ENCODE measurements around the gene PKHD1. TPM values are rescaled to one million over a fixed set of nuclear protein-coding genes. Genes with fewer than 3 reads are reported as not detected.

PKHD1 gene
- total RNA-seq, 1 donor from 2014 or later: not detected

GRCh38 chr6:52020945-52021570, 66.4 kb downstream of the PKHD1 start:
- Mint-ChIP-seq H3K9me3 (no peaks in the 10 kb centered on the region), H3K4me3 (ENCODE audit: low read depth) (no peak overlapping the region), H3K36me3 (ENCODE audit: low read depth) (no peaks in the 10 kb centered on the region), H3K27me3 (ENCODE audit: low read depth) (peaks cover 2% of the 10 kb centered on the region), H3K4me1 (ENCODE audit: low read depth) (no peaks in the 10 kb centered on the region), H3K27ac (no peak overlapping the region)
- DNase-seq (ENCODE audit: low spot score): no peak
- intact Hi-C loops (cut with micrococcal nuclease): loop anchor here (1.0 to 5.0 kb wide), 2 partner anchors 166 to 1204 kb away; partner anchors contain the start of gene TFAP2B

DNA sequence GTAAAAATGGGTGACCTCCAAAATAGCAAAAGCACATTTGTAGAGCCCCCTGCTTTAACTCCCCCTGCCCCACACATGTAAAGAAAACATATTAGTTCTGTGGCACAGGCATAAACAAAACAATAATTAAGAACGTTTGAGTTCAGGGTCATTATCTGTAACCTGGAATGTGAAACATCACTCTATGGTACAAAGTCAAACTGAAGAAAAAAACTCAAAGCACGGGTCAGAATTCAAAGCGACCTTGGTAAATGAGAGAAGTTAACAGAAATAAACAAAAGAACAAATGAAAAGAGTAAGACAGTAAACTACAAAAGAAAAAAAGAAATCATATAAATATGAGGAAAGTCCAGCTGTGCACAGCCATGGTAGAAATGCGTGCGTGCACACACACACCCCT, 67.5 kb downstream of the PKHD1 start:
- intact Hi-C loops (cut with micrococcal nuclease): loop anchor here (5.0 kb wide), 1 partner anchor 1203 kb away; the partner anchor contains the start of gene TFAP2B
- H3K27ac Mint-ChIP-seq: no peak overlapping the region

DNA sequence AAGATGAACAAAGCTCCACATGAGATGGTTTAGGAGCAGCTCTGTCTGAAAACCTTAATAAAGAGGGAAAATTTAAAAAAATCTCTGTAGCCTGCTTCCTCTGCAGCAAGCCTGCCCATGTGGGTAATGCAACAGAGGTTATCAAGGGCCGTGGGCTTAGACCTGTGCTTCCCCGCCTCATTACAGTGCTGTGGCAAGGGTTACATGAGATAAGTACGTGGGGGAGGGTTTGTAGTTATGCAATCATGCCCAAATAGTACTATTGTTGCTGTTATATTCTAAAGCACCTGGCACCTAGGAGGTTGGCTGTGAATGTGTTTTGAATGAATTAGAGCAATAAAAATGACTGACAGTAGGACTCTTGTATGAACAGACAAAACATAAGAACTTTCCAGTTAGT, 68.3 kb downstream of the PKHD1 start:
- H3K4me3 Mint-ChIP-seq (ENCODE audit: low read depth): no peak overlapping the region
- peaks cover 2% of the 10 kb centered on the region for H3K27me3 Mint-ChIP-seq (ENCODE audit: low read depth)
- intact Hi-C loops (cut with micrococcal nuclease): no loop called here
- no peaks in the 10 kb centered on the region for H3K9me3 Mint-ChIP-seq
- no peaks in the 10 kb centered on the region for H3K4me1 Mint-ChIP-seq (ENCODE audit: low read depth)
- H3K27ac Mint-ChIP-seq: no peak overlapping the region
- H3K36me3 Mint-ChIP-seq (ENCODE audit: low read depth): no peaks in the 10 kb centered on the region
- no peak for DNase-seq (ENCODE audit: low spot score)

More for the DNA sequence above, 67.5 kb downstream of the PKHD1 start:
- no peak for DNase-seq (ENCODE audit: low spot score)
- Mint-ChIP-seq H3K9me3 (no peaks in the 10 kb centered on the region), H3K4me1 (ENCODE audit: low read depth) (no peaks in the 10 kb centered on the region), H3K36me3 (ENCODE audit: low read depth) (no peaks in the 10 kb centered on the region), H3K4me3 (ENCODE audit: low read depth) (no peak overlapping the region), H3K27me3 (ENCODE audit: low read depth) (peaks cover 2% of the 10 kb centered on the region)

- H3K4me3 Mint-ChIP-seq (ENCODE audit: low read depth): no peak overlapping the region
- no peaks in the 10 kb centered on the region for H3K4me1 Mint-ChIP-seq (ENCODE audit: low read depth)
- no peak overlapping the region for H3K27ac Mint-ChIP-seq
- DNase-seq (ENCODE audit: low spot score): no peak
- intact Hi-C loops (cut with micrococcal nuclease): no loop called here
- no peaks in the 10 kb centered on the region for H3K9me3 Mint-ChIP-seq
- H3K27me3 Mint-ChIP-seq (ENCODE audit: low read depth): peaks cover 2% of the 10 kb centered on the region
- no peaks in the 10 kb centered on the region for H3K36me3 Mint-ChIP-seq (ENCODE audit: low read depth)
Observed at GRCh38 chr6:52016915-52017748, 70.3 kb downstream of the PKHD1 start.

- Mint-ChIP-seq H3K27ac (no peak overlapping the region), H3K9me3 (no peaks in the 10 kb centered on the region), H3K36me3 (ENCODE audit: low read depth) (no peaks in the 10 kb centered on the region), H3K4me1 (ENCODE audit: low read depth) (no peaks in the 10 kb centered on the region), H3K4me3 (ENCODE audit: low read depth) (no peak overlapping the region), H3K27me3 (ENCODE audit: low read depth) (no peaks in the 10 kb centered on the region)
- intact Hi-C loops (cut with micrococcal nuclease): no loop called here
- DNase-seq (ENCODE audit: low spot score): no peak
Observed at GRCh38 chr6:52015953-52016352, 71.5 kb downstream of the PKHD1 start.

- Mint-ChIP-seq H3K27ac (no peak overlapping the region), H3K4me1 (ENCODE audit: low read depth) (no peaks in the 10 kb centered on the region), H3K27me3 (ENCODE audit: low read depth) (no peaks in the 10 kb centered on the region), H3K36me3 (ENCODE audit: low read depth) (no peaks in the 10 kb centered on the region), H3K9me3 (no peaks in the 10 kb centered on the region), H3K4me3 (ENCODE audit: low read depth) (no peak overlapping the region)
- intact Hi-C loops (cut with micrococcal nuclease): no loop called here
- no peak for DNase-seq (ENCODE audit: low spot score)
Observed at GRCh38 chr6:52014391-52014790, 73.0 kb downstream of the PKHD1 start.

GRCh38 chr6:52013035-52013434, 74.4 kb downstream of the PKHD1 start:
- Mint-ChIP-seq H3K27ac (no peak overlapping the region), H3K36me3 (ENCODE audit: low read depth) (no peaks in the 10 kb centered on the region), H3K4me3 (ENCODE audit: low read depth) (no peak overlapping the region), H3K9me3 (no peaks in the 10 kb centered on the region), H3K27me3 (ENCODE audit: low read depth) (no peaks in the 10 kb centered on the region), H3K4me1 (ENCODE audit: low read depth) (no peaks in the 10 kb centered on the region)
- intact Hi-C loops (cut with micrococcal nuclease): no loop called here
- no peak for DNase-seq (ENCODE audit: low spot score)

- H3K27ac Mint-ChIP-seq: no peak overlapping the region
- no peaks in the 10 kb centered on the region for H3K27me3 Mint-ChIP-seq (ENCODE audit: low read depth)
- H3K36me3 Mint-ChIP-seq (ENCODE audit: low read depth): no peaks in the 10 kb centered on the region
- no peaks in the 10 kb centered on the region for H3K4me1 Mint-ChIP-seq (ENCODE audit: low read depth)
- intact Hi-C loops (cut with micrococcal nuclease): no loop called here
- H3K9me3 Mint-ChIP-seq: no peaks in the 10 kb centered on the region
- no peak for DNase-seq (ENCODE audit: low spot score)
- H3K4me3 Mint-ChIP-seq (ENCODE audit: low read depth): no peak overlapping the region
Observed at GRCh38 chr6:52012582-52012981, 74.8 kb downstream of the PKHD1 start.

DNA sequence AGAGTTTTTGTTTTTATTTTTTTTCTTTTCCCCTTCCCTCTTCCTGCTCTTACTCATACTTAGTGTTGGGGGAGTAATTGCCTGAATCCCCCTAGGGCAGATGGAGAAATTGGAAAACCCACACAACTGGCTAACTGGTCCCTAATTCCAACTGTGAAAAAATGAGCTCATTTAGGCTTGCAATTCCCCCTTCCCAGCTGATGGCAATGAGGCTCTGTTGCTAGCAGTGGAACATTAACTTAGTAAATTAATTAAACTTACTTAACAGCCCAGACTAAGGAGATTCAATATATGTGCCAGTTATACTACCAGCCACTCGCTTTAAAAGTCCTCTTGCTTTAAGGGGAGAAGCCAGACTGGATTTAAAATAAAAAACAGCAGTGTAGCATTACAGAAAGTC, 76.6 kb downstream of the PKHD1 start:
- intact Hi-C loops (cut with micrococcal nuclease): no loop called here
- Mint-ChIP-seq H3K27ac (no peak overlapping the region), H3K4me3 (ENCODE audit: low read depth) (no peak overlapping the region), H3K9me3 (no peaks in the 10 kb centered on the region), H3K27me3 (ENCODE audit: low read depth) (no peaks in the 10 kb centered on the region), H3K4me1 (ENCODE audit: low read depth) (no peaks in the 10 kb centered on the region), H3K36me3 (ENCODE audit: low read depth) (no peaks in the 10 kb centered on the region)
- DNase-seq (ENCODE audit: low spot score): no peak

DNA sequence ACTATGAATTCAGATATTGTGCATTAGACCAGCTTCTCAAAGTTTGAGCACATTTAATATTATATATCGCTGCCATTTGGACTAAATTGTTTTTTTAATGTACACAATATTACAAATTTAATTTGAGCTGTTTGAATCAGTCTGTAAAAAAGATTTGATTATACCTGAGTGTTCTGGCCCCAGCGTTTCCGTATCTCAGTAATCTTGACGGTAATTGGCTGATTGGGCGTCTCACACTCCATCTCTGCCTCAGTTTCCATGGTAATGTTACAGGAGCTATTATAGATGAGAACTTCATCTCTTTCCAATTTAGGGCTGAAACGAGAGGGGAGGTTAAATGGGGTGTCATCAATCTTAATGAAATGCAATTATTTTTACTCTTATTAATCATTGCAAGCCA, 77.3 kb downstream of the PKHD1 start:
- H3K4me3 Mint-ChIP-seq (ENCODE audit: low read depth): no peak overlapping the region
- H3K27me3 Mint-ChIP-seq (ENCODE audit: low read depth): no peaks in the 10 kb centered on the region
- intact Hi-C loops (cut with micrococcal nuclease): no loop called here
- no peaks in the 10 kb centered on the region for H3K4me1 Mint-ChIP-seq (ENCODE audit: low read depth)
- DNase-seq (ENCODE audit: low spot score): no peak
- H3K36me3 Mint-ChIP-seq (ENCODE audit: low read depth): no peaks in the 10 kb centered on the region
- no peaks in the 10 kb centered on the region for H3K9me3 Mint-ChIP-seq
- H3K27ac Mint-ChIP-seq: no peak overlapping the region

DNA sequence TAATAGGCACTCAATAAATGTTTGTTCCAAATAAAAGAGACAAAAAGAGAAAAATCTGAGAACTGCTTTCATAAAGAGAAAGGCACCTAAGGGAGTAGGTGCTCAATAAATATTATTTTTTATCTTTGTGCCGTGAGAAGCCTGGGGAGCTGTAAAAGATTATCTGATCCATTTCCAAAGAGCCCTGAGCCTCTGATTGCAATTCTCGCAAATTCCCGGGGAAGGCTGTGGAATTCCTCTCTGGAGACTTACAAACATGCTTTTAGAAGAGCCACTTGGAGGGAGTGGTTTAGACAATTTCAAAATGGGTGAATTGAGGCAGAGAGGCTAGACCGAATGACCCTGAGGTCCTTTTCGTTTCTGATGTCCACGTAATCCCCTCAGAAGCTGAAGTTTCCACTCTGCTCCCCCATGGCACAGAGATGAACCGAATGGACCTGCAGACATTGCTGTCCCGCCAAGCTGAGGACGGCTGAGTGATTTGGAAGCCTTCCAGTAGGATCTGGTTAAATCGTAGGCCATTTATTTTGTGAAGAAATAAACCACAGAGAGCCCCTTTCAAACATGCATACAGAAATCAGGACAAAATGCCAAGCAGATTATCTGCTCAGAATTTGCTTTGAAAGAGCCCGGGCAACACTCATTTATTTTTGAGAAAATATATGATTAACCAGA, 77.8 kb downstream of the PKHD1 start:
- no peaks in the 10 kb centered on the region for H3K36me3 Mint-ChIP-seq (ENCODE audit: low read depth)
- no peak overlapping the region for H3K4me3 Mint-ChIP-seq (ENCODE audit: low read depth)
- no peaks in the 10 kb centered on the region for H3K9me3 Mint-ChIP-seq
- no peak for DNase-seq (ENCODE audit: low spot score)
- intact Hi-C loops (cut with micrococcal nuclease): no loop called here
- H3K4me1 Mint-ChIP-seq (ENCODE audit: low read depth): no peaks in the 10 kb centered on the region
- H3K27ac Mint-ChIP-seq: no peak overlapping the region
- no peaks in the 10 kb centered on the region for H3K27me3 Mint-ChIP-seq (ENCODE audit: low read depth)

DNA sequence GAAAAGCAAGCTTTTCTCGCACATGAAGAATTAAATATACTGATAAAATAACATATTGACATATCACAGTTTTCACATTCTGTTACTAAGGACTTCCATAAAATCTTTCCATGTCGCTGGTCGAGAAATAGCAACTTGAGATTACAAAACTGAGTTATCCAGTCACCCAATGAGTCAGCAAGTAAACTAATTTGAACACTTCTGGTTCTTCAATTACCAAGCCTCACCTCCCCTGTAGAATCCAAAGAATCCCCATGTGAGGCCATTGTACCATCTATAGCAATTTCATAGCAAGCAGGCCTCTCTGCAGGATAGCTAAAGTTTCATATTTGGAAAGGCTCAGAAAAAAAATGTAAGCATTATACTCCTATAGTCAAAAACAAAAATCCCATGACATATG, 87.3 kb downstream of the PKHD1 start:
- H3K27me3 Mint-ChIP-seq (ENCODE audit: low read depth): peaks cover 3% of the 10 kb centered on the region
- intact Hi-C loops (cut with micrococcal nuclease): no loop called here
- no peak overlapping the region for H3K4me3 Mint-ChIP-seq (ENCODE audit: low read depth)
- no peak for DNase-seq (ENCODE audit: low spot score)
- H3K4me1 Mint-ChIP-seq (ENCODE audit: low read depth): no peaks in the 10 kb centered on the region
- no peaks in the 10 kb centered on the region for H3K9me3 Mint-ChIP-seq
- no peak overlapping the region for H3K27ac Mint-ChIP-seq
- no peaks in the 10 kb centered on the region for H3K36me3 Mint-ChIP-seq (ENCODE audit: low read depth)
